GM19397 (cell line): ENCODE measurements around the gene ACTN1.
"Not testable (repeated sequence)": the region's sequence is repeated elsewhere in the genome, so short reads cannot be mapped to it uniquely, and the experiment has no call there.

Experiments used
- ATAC-seq: cut with Tn5 transposase; IDR thresholded peaks from one replicate; pipeline ENCODE4 v1.9.1; 2021; ENCODE audit warnings: mild to moderate bottlenecking, moderate library complexity; ENCODE audit not compliant: unreplicated experiment

The ACTN1 gene

DNA sequence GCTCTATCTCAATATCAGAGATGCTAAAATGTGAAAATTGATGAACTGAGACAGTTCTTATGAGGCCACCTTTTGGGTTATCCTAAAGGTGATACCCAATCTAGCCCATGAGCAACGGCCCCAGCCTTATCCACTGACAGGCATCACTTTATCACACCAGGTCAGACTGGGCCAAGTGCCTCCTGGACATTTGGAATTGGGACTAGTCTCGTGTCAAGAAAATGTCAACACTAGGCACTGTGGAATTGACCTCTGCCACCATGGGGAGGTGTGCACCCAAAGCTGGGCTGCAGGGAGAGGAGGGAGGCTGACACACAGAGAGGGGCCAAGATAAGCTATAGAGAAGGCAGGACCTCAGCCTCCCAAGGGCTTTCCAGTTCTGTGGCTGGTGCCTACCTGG, 107.7 kb downstream of the ACTN1 start:
- ATAC-seq, result no peak

DNA sequence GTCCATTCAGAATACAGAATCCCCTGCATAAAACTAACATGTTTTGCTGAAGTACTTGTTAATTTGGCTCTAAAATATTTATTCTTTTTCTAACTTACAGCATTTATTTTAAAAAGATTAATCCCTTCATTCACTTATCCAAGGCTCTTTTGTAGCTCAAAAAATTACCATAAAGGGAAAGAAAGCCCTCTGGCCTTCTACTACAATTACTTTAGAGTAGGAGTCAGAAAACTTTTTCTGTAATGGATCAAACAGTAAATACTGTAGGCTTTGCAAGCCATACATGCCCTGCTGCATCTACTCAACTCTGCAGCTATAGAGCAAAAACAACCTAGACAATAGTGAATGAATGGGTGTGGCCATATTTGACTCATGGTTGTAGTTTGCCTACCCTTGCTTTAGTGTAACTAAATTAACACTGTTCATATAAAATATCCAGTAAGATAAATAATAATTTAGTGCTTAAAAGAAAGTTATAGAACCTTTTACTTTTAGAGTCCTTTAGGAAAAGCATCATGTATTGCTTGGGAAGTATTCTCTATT, 112.0 kb downstream of the ACTN1 start:
- ATAC-seq, result no peak

DNA sequence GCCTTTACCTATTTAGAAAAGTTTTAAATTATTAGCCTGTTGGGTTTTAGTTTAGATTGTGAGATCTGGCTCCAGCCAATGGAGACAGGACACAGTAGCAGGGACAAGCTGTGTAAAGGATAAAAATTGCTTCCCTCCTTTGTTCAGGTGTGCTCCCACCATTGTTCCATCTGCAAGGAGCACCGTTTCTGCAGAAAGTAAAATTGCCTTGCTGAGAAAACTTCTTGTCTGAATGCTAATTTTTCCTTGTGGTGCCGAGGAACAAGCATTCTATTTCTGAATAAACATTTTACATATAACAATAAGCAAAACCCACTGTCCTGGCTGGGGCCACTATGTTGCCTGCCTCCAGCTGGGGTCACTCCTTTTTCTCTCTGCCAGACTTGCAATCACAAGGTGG, 113.6 kb downstream of the ACTN1 start:
- ATAC-seq, result no peak

DNA sequence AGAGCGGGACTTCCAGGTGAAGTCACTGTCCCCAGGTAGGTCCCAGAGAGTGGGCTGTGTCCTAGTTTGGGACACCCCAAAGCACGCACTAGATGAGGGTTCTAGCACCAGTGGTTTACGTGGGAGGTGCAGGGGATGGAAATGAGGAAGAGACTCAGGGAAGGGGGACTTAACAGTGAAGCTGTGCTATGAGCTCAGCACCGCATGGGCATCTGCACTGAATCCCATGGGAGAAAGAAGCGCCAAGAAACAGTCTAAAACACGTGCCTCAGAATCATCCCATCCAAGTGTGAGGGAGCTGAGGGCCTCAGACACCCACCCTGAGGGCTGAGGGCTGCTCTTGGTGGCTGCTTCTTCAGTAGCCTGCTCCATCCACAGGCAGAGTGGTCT, 114.7 kb downstream of the ACTN1 start:
- no peak for ATAC-seq

DNA sequence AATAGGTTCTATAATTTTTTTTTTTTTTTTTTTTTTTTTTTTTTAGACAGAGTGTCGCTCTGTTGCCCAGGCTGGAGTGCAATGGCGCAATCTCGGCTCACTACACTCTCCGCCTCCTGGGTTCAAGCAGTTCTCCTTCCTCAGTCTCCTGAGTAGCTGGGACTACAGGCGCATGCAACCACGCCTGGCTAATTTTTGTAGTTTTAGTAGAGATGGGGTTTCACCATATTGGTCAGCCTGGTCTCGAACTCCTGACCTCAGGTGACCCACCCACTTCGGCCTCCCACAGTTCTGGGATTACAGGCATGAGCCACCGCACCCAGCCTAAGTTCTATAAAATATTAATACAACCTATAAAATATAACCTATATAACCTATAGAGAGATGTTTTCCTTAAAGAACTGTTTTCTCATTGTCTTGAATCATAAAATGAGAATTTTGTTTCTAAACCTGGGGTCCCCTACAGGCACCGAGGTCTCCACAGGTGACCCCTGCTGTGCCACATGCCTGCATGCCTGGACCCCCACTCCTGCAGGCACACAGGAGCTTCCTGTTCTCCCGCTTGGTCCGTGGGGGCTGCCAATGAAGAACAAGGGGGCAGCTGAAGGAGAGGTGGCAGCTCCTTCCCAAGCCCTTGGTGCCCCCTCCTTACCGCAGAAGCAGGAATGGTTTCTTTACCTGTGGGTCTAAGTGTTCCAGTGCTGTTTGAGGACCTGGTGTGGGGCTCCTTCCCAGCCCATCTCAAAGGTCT, 115.3 kb downstream of the ACTN1 start:
- no peak for ATAC-seq

DNA sequence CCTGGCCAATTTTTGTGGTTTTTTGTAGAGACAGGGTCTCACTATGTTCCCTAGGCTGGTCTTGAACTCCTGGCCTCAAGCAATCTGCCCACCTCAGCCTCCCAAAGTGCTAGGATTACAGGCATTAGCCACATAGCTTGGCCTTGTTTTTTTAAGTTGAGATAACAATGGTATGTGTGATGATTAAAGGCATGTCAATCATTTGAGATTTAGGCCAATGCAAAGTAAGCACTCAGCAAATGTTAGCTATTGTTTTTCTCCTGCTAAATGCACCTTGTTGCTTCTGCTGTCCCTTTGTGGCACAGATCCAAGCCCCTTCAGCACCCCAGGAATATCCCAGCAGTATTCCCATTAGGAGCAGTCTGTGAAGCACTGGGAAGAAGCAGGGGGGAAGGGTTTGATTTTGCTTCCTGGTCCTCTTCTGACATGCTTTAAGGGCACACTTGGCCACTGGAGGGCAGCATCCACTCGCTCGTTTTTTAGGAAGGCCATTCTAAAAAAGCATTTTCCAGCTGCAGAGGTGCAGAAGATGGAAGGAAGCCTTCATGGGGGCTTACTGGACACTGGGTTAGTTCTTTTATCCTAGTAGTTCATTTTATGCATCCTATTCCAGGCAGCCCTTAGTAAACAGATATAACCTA, 116.0 kb downstream of the ACTN1 start:
- no peak for ATAC-seq

DNA sequence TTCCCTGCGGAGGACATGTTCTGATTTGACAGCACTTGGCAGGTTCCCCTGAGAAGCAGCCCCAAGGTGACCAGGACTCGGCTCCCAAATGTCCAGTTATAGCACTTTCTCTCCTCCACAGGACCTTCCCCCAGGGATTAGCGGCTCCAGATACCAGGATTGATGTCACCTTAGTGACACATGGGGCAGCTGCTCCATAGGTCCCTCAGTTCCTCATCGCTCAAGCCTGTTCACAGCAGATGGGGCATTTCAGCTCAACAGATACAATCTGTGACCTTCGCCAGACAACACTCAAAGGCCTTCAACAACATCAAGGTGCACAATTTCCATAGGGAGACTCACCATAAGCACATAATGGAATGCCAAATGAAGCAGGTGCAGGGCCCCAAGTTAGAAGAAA, 118.3 kb downstream of the ACTN1 start:
- no peak for ATAC-seq

DNA sequence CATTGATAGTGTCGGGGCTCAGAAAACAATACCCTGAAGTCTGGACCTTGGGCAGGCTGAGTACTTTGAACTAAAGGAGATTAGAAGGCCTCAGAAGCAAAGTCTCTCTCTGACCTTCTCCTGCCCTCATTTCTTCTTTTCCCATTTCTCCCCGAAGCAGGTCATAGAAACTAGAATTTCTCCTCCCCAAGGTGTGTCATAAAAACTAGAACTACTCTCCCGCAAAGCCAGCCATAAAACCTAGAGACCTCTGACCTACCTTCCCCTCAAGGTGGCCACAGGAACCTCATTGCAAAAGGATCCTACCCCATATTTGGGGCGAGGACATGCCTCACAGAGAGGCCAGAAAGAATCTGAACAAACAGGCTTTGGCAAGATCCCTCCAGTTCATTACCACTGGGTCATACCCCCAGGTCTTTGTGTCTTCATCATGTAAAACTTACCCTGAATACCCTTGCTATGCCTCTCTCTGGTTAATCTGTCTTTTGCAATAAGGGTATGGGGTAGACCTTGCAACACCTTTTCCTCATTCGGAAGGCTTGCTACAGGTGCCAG, 121.5 kb downstream of the ACTN1 start:
- no peak for ATAC-seq

DNA sequence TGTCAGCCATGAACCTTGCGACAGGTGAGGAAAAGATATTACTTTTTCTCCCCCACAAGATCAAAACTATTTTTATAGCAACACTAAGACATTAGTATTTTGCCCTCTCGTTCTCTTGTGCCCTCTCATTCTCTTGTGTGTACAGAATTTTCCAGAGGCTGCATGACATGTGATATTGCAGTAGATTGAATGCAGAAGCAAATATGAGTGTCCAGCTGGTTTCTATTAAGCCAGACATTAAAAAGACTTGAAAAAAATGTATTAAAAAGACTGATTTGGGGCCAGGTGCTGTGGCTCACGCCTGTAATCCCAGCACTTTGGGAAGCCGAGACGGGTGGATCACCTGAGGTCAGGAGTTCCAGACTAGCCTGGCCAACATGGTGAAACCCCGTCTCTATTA, 122.5 kb downstream of the ACTN1 start:
- no peak for ATAC-seq

DNA sequence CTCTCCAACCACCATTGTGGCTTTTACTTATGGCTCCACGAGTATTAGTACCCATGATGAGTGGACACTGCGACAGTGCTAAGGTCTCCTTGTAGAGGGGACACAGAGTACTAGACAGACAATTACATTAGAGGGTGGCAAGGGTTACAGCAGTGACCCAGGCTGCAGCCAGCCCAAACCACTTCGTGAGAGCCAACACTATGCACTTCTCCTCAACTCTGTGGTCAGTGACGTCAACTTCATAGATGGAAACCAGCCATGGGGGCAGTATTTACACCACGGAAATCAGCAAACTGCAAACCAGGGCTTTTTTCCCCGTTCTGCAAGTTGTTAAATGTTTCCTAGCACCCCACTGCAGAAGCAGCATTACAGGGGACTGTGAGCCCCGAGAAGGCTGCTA, 124.7 kb downstream of the ACTN1 start:
- ATAC-seq, result no peak

DNA sequence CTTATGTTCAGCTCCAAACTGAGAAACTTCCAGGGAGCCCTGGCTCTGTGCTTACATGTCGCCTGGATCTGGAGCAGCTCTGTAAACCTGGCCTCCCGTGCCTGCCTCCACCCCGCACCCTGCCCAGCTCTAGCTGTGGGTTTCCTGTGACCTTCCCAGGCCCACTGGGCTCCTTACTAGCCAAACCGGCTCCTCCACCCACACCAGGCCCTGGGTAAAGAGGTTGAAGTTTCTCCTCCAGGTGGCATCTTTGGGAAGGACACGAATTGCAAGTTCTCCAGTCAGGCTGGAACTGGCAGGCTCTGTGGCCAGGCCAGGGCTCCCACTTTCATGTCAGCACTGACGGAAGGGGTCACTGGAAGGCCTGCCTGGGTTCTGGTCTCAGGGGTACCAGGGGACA, 125.4 kb downstream of the ACTN1 start:
- ATAC-seq, result no peak

DNA sequence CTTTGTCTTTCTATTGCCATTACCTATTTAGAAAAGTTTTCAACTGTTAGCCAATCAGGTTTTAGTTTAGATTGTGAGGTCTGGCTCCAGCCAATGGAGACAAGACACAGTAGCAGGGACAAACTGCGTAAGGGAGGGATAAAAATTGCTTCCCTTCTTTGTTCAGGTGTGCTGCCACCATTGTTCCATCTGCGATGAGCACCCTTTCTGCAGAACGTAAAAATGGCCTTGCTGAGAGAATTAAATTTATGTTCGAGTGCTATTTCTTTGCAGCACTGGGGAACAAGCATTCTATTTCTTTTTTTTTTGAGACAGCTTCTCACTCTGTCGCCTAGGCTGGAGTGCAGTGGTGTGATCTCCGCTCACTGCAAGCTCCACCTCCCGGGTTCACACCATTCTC, 126.6 kb downstream of the ACTN1 start:
- not testable (repeated sequence) for ATAC-seq

DNA sequence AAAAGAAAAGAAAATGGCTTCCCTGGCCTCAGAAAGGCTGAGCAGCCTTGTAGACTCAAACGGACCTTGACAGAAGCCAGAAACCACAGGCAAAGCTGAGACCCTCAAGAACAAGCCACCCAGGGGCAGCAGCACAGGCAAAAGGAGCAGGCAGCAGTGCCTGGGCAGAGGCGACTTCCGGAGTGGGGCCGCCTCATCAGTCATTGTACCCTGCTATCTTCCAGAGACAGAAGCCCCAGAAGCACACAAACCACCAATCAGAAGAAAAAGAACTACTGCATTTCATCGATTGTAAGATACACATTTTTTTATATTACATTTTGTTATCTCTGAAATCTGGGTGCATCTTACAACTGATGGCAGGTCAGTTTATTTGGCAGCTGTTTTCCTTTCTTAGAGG, 128.0 kb downstream of the ACTN1 start:
- no peak for ATAC-seq

DNA sequence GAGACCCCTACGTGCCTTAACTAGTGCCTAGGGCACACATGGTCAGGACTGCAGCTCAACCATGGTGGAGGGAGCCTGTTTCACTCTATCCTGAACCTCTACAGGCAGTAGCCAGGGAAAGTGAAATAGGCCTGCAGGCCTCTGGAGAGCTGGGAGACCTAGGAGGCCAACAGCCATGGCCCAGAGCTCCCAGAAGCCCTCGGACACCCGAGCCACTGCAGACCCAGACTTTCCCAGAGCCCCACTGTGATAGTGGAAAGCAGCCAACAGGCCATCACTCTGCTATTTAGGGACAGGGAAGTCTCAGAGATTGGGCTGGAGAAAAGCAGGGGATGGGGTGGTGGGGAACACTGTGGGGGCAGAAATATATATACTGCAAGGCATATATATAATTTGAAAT, 129.7 kb downstream of the ACTN1 start:
- no peak for ATAC-seq

DNA sequence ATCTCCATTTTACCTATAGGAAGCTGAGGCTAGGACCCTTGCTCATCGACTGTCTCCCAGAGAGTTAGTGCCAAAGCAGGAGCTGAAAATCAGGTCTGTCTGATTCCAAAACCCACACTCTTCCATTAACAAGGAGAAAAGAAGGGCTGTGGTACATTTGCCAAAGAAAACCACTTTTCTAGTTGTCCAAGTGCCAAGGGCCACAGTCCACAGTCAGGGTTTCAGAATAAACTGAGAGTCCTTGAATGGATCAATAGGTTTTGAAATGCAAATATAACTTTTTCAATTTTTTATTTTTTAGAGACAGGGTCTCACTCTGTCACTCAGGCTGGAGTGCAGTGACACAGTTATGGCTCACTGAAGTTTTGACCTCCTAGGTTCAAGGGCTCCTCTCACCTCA, 130.8 kb downstream of the ACTN1 start:
- ATAC-seq, result no peak

DNA sequence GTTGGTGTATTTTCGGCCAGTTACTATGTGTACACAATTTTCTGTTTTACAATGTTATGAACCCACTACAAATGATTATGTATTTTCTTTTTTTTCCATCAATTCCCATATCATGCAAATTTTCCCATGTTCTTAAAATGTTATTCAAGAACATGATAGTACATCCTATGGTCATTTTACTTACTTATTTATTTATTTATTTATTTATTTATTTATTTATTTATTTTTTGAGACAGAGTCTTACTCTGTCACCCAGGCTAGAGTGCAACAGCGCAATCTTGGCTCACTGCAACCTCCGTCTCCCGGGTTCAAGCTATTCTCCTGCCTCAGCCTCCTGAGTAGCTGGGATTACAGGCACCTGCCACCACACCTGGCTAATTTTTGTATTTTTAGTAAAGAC, 131.5 kb downstream of the ACTN1 start:
- ATAC-seq, result not testable (repeated sequence)

DNA sequence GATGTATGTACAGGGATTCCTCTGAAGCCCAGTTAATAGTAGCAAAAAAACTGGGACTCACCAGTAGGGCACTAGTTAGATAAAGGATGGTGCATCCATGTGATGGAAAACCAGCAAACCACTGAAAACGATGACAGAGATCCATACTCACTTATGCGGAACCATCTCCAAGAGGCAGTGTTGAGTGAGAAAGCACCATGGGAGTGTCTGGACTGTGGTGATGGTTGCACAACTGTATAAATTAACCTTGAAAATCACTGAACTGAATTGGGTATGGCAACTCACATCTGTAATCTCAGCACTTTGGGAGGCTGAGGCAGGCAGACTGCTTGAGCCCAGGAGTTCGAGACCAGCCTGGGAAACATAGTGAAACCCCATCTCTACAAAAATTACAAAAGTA, 132.6 kb downstream of the ACTN1 start:
- ATAC-seq, result no peak

DNA sequence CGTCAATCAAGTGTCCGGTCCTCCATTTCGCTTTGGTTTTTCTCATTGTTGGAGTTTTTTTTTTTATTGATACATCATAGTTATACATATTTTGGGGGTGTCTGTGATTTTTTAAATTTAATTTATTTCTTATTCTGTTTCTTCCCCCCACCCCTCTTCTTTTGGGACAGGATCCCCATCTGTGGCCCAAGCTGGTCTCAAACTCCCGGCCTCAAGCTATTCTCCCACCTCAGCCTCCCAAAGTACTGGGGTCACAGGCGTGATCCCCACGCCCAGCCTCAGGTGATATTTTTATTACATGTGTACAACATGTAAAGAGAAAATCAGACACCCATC, 134.9 kb downstream of the ACTN1 start:
- ATAC-seq, result no peak

DNA sequence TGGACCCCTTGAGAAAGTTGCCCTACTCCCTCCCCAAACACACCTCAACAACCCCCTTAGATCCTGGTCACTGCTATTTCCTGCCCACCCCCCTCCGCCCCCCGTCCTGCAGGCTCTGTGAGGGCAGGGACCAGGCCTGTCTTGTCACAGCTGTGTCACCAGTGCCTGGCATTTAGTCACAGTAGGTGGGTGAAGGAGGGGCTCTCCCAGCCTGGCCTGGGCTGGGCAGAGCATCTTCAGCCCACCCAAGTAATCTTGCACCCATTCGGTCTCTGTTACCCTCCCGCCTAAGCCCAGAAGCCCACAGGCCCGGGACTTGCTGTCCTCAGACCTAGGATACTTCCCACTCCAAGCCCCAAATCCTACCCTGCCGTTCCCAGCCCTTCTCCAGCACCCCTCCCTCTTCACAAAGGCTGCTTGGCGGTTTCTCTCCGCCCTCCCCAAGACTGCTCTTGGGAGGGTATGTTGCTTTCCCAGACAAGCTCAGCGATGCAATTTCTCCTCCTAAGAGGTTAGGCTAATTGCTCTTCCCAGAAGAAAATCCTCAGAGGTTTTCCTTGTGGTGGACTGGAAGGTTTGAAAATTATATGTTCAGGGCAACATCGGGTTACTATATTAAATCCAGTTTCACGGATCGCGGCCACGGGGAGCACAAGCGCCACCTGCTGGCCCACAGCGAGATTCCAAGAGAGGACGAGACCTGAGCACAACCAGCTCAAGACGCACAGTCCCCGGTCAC, 135.5 kb downstream of the ACTN1 start:
- no peak for ATAC-seq

DNA sequence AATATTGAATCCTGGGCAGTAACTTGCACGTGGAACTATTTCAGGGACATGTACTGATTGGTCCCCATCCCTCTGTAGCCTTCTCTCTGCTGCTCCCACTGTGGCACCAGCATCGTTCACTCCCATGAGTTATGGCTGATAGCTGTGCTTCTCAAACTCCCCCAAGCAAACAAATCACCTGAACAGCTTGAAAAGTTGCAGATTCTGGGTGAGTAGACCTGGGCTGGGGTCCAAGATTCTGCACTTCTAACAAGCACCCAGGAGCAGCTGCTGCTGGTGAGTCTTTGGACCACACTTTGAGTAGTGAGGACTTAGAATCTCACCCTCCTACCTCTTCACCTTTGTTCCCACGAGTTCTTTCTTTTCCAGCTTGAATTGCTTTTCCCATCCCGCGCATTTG, 136.8 kb downstream of the ACTN1 start:
- no peak for ATAC-seq

DNA sequence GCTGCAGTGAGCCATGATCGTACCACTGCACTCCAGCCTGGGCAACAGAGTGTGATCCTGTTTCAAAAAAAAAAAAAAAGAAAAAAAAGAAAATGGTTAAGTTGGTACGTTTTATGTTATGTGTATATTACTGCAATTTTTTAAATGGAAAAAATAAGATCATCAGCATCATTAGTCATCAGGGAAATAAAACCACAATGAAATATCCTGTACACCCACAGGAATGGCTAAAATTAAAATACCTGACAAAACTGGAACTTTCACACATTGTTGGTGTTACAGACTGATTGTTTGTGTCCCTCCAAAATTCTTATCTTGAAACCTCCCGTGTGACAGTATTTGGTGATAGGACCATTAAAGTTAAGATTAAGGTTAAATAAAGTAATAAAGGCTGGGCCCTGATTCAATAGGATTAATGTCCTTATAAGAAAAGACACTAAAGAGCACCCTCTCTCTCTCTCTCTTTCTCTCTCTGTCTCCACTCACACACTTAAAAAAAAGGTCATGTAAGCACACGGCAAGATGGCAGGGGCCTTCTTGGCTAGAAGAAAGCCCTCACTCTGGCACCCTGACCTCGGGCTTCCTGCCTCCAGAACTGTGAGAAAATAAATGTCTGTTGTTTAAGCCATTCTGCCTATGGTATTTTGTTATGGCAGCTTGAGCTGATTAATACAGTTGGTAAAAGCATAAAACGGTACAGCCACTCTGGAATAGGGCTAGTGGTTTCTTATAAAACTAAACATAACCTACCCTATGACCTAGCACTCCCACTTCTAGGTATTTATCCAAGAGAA, 137.9 kb downstream of the ACTN1 start:
- ATAC-seq, result no peak
